Fibroblast of skin of scalp (primary cell): ENCODE results near the gene KIAA2012. TPM values are rescaled to one million over a fixed set of nuclear protein-coding genes. Genes with fewer than 3 reads are reported as not detected.

ENCODE experiments used
- DNase-seq: peaks from one replicate; pipeline ENCODE4 v3.0.0-alpha.2; 2013
- polyA plus RNA-seq, 2 experiments: library from polyadenylated mRNA; unstranded; fragments of 120-200 nt; gene quantifications; one replicate each; pipeline ENCODE4 v1.2.1, GENCODE V29; 2013; ENCODE audit not compliant: insufficient read length in 2 of 2

Gene KIAA2012
- polyA plus RNA-seq (2013, experiment 1 of 2; ENCODE audit: insufficient read length), result 0.13 TPM
- 0.17 TPM for polyA plus RNA-seq (2013, experiment 2 of 2; ENCODE audit: insufficient read length)

DNA sequence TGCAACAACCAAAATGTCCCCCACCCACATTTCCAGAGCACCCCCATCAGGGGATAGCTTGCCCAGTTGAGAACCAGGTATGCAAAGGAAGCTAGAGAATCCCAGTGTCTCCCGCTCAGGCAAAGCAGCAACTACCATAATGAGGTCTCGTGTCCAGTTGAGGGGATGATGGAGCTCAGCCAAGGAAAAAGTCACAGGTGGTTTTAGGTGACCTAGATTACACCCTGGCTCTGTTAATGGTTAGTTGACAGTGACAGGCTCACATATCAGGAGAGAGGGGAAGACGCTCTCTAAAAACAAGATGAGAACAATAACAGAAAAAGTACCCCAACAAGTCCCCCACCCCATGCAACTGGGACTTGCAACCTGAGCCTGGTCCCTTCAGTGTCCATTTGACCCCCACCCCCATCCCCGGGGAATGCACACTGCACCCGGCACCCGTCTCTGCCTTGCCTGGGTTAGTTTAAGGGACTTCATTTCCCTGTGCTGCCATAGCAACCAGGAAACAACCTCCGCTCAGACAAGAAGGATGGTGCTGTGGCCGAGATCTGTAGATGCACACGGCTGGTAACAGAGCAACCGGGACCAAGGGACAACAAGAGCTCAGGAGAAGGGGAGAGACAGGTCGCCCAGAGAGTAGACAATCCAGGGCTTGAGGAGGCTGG, at the start of gene KIAA2012:
TSS of gene KIAA2012 (plus strand) at position 519 of the 665 bp plus-strand sequence. CDS start 373 bp downstream, outside the sequence.
- no peak for DNase-seq

DNA sequence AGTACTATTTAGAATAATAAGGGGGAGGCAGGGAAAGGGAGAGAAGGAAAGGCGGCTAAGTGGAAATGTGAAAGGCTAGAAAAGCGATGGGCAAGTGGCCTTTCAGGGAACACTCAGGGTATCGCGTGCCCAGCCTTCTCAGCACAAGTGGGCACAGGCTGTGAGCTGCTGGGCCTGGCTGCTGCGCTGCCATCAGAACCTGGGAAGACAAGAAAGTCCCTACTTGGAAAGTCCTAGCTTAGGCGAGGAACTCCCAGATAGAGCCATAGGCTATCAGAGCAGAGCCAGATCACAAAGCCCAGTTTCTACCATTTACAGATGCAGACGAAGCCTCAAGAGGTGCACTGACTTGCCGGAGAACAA, 49.2 kb upstream of the KIAA2012 start:
- DNase-seq, result no peak

DNA sequence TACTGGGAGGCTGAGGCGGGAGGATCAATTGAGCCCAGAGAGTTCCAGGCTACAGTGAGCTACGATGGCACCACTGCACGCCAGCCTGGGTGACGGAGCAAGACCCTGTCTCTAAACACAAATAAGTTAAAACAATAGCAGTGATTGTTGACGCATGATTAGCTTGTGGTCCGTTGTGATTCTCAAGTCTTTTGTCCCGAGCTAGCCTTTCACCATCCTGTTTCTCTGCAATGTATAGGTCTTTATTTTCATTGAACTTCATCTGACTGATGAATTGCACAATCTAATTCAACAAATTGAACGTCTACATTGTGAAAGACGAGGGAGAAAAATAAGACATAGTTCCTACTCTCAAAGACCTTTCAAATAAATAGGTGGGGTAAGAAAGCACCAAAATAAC, 48.2 kb upstream of the KIAA2012 start:
- no peak for DNase-seq

DNA sequence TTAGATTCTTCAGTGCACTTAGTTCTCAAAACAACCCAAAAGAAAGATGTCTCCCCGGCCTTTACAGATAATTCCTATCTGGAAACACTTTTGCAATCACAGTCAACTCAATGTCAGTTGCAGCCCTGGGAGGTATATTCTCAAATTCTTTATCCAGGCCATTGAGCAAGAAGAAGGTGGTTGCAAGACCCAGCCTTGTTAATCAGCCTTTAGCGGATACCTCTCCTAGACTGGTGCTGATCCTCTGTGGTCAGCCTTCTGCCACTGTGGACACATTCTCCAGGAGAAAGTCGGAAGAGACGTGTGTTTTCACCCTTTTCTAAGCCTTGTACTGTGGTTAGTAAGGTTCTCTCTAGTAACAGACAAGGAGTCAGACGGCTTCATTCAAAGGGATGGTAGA, 47.2 kb upstream of the KIAA2012 start:
- DNase-seq, result no peak

DNA sequence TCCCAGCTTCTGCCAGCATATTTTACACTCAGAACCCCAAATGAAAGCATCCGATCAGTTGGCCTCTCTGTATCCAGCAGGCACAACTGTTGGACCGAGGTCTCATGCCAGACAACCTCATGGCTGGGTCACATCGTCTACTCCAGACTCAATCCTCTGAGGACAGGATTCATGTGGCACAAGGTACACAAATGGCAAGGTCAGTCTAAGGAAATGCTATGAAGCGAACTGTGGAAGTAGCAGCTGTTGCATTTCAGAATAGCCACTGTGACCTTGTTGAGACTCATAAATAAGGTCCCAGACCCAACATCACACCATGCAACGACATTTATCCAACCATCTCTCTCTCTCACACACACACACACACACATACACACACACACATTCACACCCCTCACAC, 46.5 kb upstream of the KIAA2012 start:
- no peak for DNase-seq

DNA sequence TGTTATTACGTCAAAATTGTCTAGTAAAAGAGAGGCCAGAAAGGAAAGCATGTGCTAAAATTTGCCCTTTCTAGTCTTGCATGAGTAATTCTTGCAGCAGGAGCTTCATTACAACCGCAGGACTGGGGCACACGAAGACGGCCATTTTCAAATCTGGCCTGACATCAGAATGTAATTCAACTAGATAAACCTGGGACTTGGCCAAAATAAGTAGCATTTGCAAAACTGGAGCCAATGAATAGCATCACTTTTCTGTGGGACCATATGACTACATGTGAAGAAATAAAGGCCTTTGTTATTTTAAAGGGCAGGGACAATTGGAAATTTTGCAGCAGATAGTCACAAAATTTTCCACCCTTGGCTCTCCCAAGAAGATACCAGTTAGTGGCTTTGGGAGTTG, 42.4 kb upstream of the KIAA2012 start:
- DNase-seq, result peak; percentile 77

DNA sequence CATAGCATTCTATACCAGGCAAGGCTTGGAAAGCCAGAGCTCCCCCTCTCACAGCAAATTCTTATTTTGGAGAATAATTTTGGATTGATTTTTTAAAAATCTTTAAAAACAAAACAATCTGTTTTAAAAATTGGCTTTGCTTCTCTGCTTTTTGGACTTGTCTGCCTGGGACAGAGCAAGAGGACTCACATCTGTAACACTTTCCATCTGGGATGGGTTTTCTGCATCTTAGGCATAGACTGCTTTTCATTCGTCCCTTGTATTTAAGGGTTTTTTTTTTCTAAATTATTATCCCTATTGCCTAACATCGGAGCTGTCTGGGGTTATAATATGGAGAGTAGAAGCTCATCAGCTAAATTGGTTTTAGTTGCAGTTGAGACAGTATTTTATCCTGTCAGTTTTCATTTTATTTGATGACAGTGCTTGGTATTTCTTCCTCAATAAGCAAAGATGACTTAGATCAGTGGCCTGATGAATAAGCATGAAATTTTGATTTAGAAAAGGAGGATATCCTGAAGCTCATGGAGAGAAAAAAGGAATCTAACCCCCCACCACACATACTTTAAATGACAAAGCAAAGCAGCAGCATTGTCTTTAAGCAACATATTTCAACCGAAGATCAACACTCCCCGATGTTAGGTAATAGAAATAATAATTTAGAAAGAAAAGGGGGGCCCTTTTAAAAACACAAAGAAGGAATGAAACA, 41.7 kb upstream of the KIAA2012 start:
- DNase-seq, result peak; percentile 43

DNA sequence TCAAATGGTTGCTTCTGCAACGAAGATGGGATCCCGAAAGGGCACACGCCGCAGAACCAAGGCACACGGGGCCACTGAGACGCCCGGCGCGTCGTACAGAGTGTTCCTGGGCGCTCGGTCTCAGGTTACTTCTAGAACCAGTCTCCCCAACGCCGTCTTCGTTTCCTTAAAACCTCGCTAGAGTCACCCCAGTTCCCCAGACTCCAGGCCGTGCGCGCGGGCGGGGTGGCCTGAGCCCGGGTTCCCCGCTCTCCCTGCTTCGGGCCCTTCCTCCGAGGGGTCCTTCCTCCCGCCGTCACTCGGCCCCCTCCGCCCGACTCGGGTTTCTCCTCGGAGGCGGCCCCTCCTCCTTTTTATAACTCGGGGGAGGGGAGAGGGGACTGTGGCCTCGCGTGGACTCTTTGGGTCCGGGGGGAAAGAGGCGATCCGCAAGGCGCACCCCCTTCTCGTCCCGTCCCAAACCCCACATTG, 40.2 kb upstream of the KIAA2012 start:
- peak; percentile 56 for DNase-seq

DNA sequence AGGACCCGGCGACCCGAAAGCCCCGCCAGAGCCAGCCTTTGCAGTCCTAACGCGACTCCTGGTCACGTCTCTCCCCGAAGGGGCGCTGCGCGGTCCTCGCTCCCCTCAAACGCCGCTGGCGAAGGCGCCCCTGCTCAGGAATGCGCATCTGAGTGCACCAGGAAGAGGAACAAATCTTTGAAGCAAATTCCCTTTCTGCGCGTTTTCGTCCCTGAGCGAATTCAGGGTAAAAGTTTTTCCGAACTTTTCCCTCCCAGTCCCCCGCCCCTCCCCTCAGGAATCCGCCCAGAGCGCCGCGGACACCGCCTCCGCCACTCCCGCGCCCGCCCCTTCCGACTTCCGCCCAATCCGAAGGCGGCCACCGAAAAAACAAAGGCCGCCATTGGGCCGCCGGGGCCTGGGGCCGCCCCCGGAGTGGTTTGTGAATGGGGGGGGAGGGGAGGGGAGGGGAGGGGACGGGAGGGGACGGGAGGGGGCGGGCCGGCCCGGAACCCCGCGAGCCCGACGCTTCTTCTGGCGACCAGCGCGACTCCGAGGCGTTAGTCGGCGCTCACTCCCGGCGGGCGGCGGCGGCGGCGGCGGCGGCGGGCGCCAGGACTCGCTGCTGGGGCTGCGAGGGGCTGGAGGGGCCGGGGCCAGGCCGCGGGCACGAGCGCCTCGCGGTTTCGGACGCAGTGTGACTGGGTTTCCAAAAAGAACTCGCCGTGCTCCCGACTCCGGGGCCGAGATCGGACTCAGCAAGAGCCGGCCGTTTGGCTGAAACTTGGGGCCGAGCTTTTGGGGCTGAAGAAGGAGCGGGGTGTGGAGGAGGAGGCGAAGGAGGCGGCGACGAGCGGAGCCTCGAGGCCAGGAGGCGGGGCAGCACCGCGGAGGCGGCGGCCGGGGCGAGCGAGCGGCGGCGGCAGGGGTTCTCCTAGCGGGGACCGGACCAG, 39.5 kb upstream of the KIAA2012 start, which contains the start of gene FZD7:
TSS of gene FZD7 (plus strand) at position 539 of the 932 bp plus-strand sequence. CDS start 793 bp downstream, outside the sequence.
- peak; percentile 98 for DNase-seq

DNA sequence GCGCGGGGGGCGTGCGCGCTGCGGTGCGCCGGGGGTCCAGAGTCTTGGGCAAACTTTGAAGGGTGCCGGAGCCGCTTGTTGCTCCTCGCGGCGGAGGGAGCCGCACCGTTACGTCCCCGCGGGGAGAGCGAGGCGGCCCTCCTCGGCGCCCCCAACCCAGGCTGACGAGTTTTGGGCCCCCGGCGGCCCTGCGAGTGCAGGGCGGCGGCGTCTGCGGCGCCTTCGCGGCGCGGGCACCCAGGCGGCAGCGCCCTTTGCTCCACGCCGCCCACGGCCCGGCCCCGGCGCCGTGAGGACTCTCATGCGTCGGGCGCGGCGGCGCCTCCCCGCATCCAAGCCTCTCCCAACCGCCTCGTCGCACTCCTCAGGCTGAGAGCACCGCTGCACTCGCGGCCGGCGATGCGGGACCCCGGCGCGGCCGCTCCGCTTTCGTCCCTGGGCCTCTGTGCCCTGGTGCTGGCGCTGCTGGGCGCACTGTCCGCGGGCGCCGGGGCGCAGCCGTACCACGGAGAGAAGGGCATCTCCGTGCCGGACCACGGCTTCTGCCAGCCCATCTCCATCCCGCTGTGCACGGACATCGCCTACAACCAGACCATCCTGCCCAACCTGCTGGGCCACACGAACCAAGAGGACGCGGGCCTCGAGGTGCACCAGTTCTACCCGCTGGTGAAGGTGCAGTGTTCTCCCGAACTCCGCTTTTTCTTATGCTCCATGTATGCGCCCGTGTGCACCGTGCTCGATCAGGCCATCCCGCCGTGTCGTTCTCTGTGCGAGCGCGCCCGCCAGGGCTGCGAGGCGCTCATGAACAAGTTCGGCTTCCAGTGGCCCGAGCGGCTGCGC, 38.6 kb upstream of the KIAA2012 start:
- DNase-seq, result peak; percentile 35

DNA sequence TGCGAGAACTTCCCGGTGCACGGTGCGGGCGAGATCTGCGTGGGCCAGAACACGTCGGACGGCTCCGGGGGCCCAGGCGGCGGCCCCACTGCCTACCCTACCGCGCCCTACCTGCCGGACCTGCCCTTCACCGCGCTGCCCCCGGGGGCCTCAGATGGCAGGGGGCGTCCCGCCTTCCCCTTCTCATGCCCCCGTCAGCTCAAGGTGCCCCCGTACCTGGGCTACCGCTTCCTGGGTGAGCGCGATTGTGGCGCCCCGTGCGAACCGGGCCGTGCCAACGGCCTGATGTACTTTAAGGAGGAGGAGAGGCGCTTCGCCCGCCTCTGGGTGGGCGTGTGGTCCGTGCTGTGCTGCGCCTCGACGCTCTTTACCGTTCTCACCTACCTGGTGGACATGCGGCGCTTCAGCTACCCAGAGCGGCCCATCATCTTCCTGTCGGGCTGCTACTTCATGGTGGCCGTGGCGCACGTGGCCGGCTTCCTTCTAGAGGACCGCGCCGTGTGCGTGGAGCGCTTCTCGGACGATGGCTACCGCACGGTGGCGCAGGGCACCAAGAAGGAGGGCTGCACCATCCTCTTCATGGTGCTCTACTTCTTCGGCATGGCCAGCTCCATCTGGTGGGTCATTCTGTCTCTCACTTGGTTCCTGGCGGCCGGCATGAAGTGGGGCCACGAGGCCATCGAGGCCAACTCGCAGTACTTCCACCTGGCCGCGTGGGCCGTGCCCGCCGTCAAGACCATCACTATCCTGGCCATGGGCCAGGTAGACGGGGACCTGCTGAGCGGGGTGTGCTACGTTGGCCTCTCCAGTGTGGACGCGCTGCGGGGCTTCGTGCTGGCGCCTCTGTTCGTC, 37.7 kb upstream of the KIAA2012 start:
- peak; percentile 86 for DNase-seq

DNA sequence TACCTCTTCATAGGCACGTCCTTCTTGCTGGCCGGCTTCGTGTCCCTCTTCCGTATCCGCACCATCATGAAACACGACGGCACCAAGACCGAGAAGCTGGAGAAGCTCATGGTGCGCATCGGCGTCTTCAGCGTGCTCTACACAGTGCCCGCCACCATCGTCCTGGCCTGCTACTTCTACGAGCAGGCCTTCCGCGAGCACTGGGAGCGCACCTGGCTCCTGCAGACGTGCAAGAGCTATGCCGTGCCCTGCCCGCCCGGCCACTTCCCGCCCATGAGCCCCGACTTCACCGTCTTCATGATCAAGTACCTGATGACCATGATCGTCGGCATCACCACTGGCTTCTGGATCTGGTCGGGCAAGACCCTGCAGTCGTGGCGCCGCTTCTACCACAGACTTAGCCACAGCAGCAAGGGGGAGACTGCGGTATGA, 37.1 kb upstream of the KIAA2012 start:
- DNase-seq, result peak; percentile 25

DNA sequence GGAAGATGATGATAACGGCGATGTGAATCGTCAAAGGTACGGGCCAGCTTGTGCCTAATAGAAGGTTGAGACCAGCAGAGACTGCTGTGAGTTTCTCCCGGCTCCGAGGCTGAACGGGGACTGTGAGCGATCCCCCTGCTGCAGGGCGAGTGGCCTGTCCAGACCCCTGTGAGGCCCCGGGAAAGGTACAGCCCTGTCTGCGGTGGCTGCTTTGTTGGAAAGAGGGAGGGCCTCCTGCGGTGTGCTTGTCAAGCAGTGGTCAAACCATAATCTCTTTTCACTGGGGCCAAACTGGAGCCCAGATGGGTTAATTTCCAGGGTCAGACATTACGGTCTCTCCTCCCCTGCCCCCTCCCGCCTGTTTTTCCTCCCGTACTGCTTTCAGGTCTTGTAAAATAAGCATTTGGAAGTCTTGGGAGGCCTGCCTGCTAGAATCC, 36.4 kb upstream of the KIAA2012 start:
- DNase-seq, result peak; percentile 35

DNA sequence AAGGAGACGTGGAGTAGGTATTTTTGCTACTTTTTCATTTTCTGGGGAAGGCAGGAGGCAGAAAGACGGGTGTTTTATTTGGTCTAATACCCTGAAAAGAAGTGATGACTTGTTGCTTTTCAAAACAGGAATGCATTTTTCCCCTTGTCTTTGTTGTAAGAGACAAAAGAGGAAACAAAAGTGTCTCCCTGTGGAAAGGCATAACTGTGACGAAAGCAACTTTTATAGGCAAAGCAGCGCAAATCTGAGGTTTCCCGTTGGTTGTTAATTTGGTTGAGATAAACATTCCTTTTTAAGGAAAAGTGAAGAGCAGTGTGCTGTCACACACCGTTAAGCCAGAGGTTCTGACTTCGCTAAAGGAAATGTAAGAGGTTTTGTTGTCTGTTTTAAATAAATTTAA, 36.0 kb upstream of the KIAA2012 start:
- peak; percentile 44 for DNase-seq

DNA sequence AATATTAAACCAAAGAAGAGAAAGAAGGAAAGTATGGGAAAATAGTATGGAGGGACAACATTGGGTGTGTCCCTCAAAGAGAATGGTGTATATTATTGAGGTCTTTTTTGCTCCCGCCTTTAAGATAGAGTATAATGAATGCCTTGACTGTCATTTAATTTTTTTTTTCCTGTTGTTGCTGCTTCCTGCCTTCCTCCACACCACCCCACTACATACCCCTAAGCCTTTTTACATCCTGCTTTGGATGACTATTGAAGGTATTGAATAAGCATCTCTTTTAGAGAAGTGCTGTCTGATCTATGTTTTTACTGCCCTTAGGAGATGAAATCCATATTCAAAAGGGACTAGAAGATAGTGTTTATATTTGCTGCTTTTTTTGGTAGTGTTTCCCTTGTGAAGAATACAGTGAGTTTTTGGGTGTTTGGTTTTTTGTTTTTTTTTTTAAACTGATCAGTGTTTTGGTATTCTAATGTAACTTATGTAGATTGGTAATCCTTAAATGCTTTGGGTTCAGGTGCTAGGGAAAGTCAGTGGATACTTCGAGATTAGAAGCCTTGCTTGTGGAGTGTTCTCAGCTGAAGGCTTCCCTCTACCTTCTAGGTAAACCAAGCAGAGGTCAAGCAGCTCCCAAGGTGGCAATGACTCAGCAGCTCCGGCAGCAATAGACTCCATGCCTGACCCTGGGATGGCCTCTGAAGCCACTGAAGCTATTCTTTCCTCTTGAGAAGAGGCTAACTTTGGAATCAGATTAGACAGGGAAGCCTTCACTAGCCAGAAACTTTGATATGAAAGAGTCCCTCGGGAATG, 34.4 kb upstream of the KIAA2012 start:
- DNase-seq, result peak; percentile 47

DNA sequence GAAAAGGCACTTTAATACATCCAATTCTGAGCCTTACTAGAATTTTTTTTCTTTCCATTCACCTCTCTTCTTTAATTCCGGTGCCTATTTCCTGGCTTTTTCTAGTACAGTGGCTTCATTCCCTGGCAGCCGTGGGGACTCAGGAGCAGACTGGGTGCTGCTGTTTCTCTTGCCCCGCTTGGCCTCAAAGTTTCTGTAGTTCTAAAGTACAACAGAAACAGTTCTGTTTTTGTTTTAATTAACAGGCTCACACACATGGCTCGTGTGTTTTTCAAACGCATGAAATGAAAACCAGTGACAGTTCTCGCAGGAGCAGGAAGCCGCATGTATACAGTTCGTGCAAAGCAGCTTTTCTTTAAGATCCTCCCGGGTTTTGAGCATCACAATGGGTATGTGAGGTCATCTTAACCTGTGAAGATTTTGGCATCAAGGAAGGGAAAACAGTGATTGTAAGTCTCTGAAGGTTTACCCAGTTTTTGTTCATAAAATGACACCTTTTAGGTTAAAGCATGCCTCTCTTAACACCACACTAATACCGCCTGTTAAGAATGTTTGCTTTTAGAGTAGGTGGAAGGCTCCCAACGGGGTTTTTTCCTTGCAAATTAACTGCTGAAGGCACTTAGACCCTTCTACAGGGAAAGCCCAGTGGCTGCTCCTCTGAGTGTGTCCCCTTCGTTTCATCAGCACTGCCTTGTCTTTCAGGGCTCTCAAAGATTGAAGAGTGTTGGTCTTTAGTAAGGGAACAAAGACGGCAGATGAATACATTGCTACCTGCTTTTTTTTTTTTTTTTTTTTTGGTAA, 33.6 kb upstream of the KIAA2012 start:
- DNase-seq, result no peak

DNA sequence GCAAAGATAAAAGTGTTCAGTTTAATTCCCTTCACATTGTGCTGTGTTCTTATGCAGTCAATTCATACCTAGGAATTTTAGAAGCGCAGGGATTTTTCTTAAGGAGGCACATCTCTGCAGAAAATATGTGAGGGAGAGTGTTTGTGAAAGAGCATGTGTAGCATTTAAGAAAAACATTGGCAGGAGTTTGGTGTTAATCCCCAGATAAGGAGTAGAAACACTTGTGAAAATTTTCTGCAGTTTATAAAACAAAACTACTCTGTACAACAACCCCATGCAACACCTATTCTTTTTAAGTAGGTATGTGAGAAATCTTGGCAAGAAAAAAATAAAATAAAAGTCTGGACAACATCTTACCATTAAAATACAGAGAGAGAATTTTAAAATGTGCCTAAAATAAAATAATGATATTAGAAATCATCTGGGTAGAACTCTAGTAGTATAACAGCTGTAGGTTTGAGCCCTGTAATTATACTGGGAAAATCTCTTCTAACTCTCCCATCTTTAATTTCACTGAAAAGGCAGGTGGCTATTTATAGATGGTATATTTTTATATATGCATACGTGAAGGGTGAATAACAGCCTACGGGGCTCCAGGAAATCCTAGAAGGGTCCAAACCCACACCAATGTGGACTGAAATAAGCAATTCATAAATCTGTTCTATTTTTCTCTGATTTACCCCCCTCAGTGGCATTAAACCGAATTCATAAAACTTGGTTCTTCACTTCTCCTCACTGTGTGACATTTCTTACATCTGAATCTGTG, 32.8 kb upstream of the KIAA2012 start:
- DNase-seq, result no peak

DNA sequence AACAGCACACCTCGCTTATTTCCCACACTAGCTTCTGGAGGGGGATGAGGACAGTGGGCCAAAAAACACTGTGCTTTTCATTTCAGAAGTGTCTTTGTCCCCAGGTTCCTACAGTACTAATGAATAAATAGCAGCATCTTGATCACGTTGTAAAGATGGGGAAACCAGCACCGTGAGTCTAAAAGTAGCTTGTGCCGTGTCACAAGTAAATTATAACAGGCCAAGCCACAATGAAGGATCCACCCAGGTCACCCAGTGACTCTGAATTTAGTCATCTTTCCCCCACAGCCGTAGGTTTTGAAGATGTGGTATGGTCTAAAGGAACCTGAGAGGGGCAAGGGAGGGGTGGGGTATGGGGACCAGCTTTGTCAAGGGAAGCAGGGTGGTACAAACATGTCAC, 30.6 kb upstream of the KIAA2012 start:
- DNase-seq, result no peak
